ENCODE results near the gene GABRA5.

DNA sequence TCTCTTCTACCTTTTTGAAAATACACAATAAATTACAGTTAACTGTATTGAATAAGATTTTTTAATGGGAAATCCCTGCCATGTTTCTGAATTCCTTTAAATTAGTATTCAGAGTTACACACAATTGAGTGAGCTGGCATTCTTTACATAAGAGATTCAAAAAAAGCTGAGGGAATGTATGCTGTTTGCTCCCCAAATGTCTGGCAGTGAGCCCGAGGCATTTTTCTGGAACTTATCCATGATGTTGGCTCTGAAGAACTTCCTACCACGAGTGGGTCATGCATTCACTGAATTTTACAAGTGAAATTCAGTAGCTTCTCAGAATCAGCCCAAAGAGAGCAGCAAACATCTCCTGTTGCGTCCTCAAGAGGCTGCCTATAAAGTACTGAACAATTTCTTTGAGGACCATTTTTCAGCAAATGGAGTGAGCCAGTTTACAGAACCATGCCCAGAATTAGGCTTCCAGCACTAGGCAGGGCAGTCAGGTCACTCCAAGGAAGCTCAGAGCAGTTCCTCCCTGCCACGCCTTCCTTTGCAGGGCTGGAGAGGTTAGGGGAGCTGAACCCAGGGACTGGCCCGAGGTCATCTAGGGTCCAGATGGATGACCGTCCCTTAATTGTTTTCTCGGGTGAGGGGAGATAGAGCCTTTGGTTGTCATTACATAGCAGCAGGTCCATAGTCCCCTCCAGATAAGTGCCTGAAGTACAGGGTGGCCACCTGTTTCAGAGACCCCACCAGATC lies 21.2 kb downstream of the GABRA5 start:
- TF ChIP-seq, protein P1, sequence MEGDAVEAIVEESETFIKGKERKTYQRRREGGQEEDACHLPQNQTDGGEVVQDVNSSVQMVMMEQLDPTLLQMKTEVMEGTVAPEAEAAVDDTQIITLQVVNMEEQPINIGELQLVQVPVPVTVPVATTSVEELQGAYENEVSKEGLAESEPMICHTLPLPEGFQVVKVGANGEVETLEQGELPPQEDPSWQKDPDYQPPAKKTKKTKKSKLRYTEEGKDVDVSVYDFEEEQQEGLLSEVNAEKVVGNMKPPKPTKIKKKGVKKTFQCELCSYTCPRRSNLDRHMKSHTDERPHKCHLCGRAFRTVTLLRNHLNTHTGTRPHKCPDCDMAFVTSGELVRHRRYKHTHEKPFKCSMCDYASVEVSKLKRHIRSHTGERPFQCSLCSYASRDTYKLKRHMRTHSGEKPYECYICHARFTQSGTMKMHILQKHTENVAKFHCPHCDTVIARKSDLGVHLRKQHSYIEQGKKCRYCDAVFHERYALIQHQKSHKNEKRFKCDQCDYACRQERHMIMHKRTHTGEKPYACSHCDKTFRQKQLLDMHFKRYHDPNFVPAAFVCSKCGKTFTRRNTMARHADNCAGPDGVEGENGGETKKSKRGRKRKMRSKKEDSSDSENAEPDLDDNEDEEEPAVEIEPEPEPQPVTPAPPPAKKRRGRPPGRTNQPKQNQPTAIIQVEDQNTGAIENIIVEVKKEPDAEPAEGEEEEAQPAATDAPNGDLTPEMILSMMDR (IDR thresholded peaks at IDR 0.05) = no peak
- no peak for TF ChIP-seq EZH2 (IDR thresholded peaks at IDR 0.05; ENCODE audit: borderline replicate concordance, insufficient read depth, low read depth, low read length, poor library complexity, severe bottlenecking)

Data from B cell (primary cell).